Astrocyte (in vitro differentiated cells and primary cell): ENCODE measurements around the gene GABBR2.

Source experiments
- EZH2 ChIP-seq: IDR thresholded peaks from 2 replicates; pipeline ENCODE4 v1.6.1; 2012; ENCODE audit warnings: mild to moderate bottlenecking, low read length, inconsistent platforms; ENCODE audit not compliant: insufficient read depth
- TF ChIP-seq, protein P1 (sequence below): IDR thresholded peaks from 2 replicates; pipeline ENCODE4 v1.5.1; 2011; ENCODE audit warnings: low read depth, mild to moderate bottlenecking, inconsistent platforms, low read length, moderate library complexity; ENCODE audit not compliant: insufficient read depth

DNA sequence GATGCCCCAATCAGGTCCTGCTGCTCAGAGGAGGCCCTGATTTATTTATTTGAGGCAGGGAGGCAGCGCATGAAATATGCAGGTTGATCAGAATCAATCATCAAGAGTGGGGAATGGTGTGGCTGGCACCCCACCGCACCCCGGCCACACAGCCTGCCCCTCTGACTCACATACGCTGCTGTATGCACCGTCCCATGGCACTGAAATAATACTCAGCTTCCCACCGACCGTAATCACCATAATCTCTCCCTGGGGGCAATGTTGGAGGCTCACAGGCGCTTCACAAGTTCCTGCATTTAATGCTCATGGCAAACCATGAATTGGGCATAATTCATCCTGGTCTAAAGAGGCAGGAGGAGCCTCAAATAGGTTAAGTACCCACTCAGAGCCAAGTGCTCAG lies 312.1 kb downstream of the GABBR2 start:
- TF ChIP-seq, protein P1, sequence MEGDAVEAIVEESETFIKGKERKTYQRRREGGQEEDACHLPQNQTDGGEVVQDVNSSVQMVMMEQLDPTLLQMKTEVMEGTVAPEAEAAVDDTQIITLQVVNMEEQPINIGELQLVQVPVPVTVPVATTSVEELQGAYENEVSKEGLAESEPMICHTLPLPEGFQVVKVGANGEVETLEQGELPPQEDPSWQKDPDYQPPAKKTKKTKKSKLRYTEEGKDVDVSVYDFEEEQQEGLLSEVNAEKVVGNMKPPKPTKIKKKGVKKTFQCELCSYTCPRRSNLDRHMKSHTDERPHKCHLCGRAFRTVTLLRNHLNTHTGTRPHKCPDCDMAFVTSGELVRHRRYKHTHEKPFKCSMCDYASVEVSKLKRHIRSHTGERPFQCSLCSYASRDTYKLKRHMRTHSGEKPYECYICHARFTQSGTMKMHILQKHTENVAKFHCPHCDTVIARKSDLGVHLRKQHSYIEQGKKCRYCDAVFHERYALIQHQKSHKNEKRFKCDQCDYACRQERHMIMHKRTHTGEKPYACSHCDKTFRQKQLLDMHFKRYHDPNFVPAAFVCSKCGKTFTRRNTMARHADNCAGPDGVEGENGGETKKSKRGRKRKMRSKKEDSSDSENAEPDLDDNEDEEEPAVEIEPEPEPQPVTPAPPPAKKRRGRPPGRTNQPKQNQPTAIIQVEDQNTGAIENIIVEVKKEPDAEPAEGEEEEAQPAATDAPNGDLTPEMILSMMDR, result no peak
- TF ChIP-seq EZH2, result no peak
